ENCODE data around the gene KREMEN1. TPM values are rescaled to one million over a fixed set of nuclear protein-coding genes. Genes with fewer than 3 reads are reported as not detected.

Gene KREMEN1
- total and polyA plus RNA-seq, 2 of the 4 experiments (the other 2 are of a cell fraction): 2.9 to 4.6 TPM

GRCh38 chr22:29048822-29049654, 23.8 kb upstream of the KREMEN1 start:
- H3K27me3 ChIP-seq (ENCODE audit: control insufficient read depth, insufficient read depth, low read length): no peaks in the 10 kb centered on the region
- intact Hi-C loops (cut with micrococcal nuclease): no loop called here
- no peak overlapping the region for H3K4me3 ChIP-seq (ENCODE audit: insufficient read depth, low read depth, low read length)

More at GRCh38 chr22:29048822-29049654, 23.8 kb upstream of the KREMEN1 start:
- ChIA-PET POLR2A (ENCODE audit: unreplicated experiment) (no interaction called here), CTCF (no interaction called here)
- H3K9me3 ChIP-seq (ENCODE audit: control insufficient read depth, insufficient read depth, low read length): no peaks in the 10 kb centered on the region
- H2AK5ac ChIP-seq (ENCODE audit: low read depth, low read length): no peak overlapping the region
- no peak for TF ChIP-seq FOS (IDR thresholded peaks at IDR 0.05; ENCODE audit: low read depth, low read length)
- TF ChIP-seq CTCF (conservative IDR thresholded peaks at IDR 0.05; ENCODE audit: low read depth, low read length): no peak
- TF ChIP-seq POLR2A (IDR thresholded peaks at IDR 0.05; ENCODE audit: low read depth, low read length): no peak
- no peak for TF ChIP-seq BHLHE40 (IDR thresholded peaks at IDR 0.05; ENCODE audit: low read depth, low read length)
- TF ChIP-seq RCOR1 (IDR thresholded peaks at IDR 0.05; ENCODE audit: insufficient replicate concordance, low read length): no peak
- TF ChIP-seq NFE2L2 (IDR thresholded peaks at IDR 0.05; ENCODE audit: low read depth, low read length): no peak
- no peak for TF ChIP-seq USF2 (IDR thresholded peaks at IDR 0.05; ENCODE audit: low read depth, low read length)
- TF ChIP-seq ELK1 (IDR thresholded peaks at IDR 0.05; ENCODE audit: borderline replicate concordance, low read depth, low read length): no peak
- TF ChIP-seq MAFK (IDR thresholded peaks at IDR 0.05; ENCODE audit: low read depth, low read length): no peak
- TF ChIP-seq SMC3 (IDR thresholded peaks at IDR 0.05; ENCODE audit: low read depth, low read length): no peak
- TF ChIP-seq RAD21 (IDR thresholded peaks at IDR 0.05; ENCODE audit: low read length): no peak
- TF ChIP-seq MAZ (IDR thresholded peaks at IDR 0.05; ENCODE audit: borderline replicate concordance, low read depth, low read length): no peak
- TF ChIP-seq CEBPB (IDR thresholded peaks at IDR 0.05; ENCODE audit: low read depth, low read length): no peak
- no peak for TF ChIP-seq MXI1 (IDR thresholded peaks at IDR 0.05; ENCODE audit: borderline replicate concordance, low read depth, low read length)
- no peak overlapping the region for H4K5ac ChIP-seq (ENCODE audit: low read depth, low read length)
- H3K27ac ChIP-seq (ENCODE audit: insufficient read depth, low read length): no peak overlapping the region
- no peak overlapping the region for H3K18ac ChIP-seq (ENCODE audit: low read depth, low read length)
- in situ Hi-C loops (cut with MboI; ENCODE audit: low sequenced_read_pairs) (loop anchor here (10.0 kb wide), 1 partner anchor 196 kb away; no protein-coding TSS in a partner anchor), dilution Hi-C loops (cut with HindIII; ENCODE audit: low sequenced_read_pairs, unreplicated experiment) (no loop called here)
- H3K56ac ChIP-seq (ENCODE audit: extremely low read depth, insufficient read depth, low read length): no peak overlapping the region
- BruUV-seq (replicated peaks): no TSS peak
- no peak overlapping the region for H3K4ac ChIP-seq (ENCODE audit: low read depth, low read length)
- H3K79me1 ChIP-seq (ENCODE audit: low read depth in 1 of 2, low read length in 2 of 2): no peaks in the 10 kb centered on the region; a peak in 1 of 4 replicates
- 93% methylated on average over 12 of the region's 31 CpGs; no CpG with 5 or more reads in 1 of the 2 experiments for WGBS, 2 experiments (ENCODE audit: extremely low coverage in 2 of 2, insufficient read length in 1 of 2)
- H3K4me2 ChIP-seq (ENCODE audit: low read depth, low read length): no peak overlapping the region
- no peak overlapping the region for H3K23ac ChIP-seq (ENCODE audit: low read depth, low read length)
- no peak overlapping the region for H4K8ac ChIP-seq (ENCODE audit: low read depth in 2 of 2, low read length in 2 of 2)
- H3K36me3 ChIP-seq (ENCODE audit: control insufficient read depth, insufficient read depth, low read length): peaks cover 17% of the 10 kb centered on the region
- no peak overlapping the region for H2BK5ac ChIP-seq (ENCODE audit: low read depth, low read length, poor library complexity, severe bottlenecking)
- peaks cover 6% of the 10 kb centered on the region for H3K4me1 ChIP-seq (ENCODE audit: control insufficient read depth, insufficient read depth, low read length)
- ATAC-seq (ENCODE audit: low read depth): no peak
- no peak overlapping the region for H2AFZ ChIP-seq (replicated peaks; ENCODE audit: low read length, poor library complexity)
- H2AK9ac ChIP-seq (replicated peaks; ENCODE audit: low read depth, low read length, poor library complexity): peak overlapping the region; percentile 45
- no peak overlapping the region for H2BK20ac ChIP-seq (ENCODE audit: low read depth, low read length)
- no peak overlapping the region for H3K9ac ChIP-seq (ENCODE audit: low read depth, low read length)
- no peak overlapping the region for H2BK15ac ChIP-seq (ENCODE audit: low read depth, low read length)
- H2BK120ac ChIP-seq (ENCODE audit: low read depth, low read length): no peak overlapping the region
- DNase-seq: no peak
- peaks cover 14% of the 10 kb centered on the region; the same call in 1 of the 2 replicates for H3K9me1 ChIP-seq (ENCODE audit: insufficient read depth, low read length)
- peaks cover 8% of the 10 kb centered on the region for H4K20me1 ChIP-seq (ENCODE audit: insufficient read depth, low read length)
- H3K14ac ChIP-seq (replicated peaks; ENCODE audit: low read depth, low read length): no peak overlapping the region
- H4K91ac ChIP-seq (ENCODE audit: insufficient read depth, low read depth, low read length): no peak overlapping the region
